Chondrocyte (in vitro differentiated cells): ENCODE data around the gene ERN2. TPM values are rescaled to one million over a fixed set of nuclear protein-coding genes. Genes with fewer than 3 reads are reported as not detected.

Experiments used
- DNase-seq: peaks from one replicate; pipeline ENCODE4 v3.0.0; 2021; ENCODE audit warnings: mixed read lengths, low spot score
- H3K27ac Mint-ChIP-seq: one replicate; pipeline ENCODE4 v1.8.0; 2021; ENCODE audit warnings: mild to moderate bottlenecking, moderate library complexity, mixed read lengths; ENCODE audit not compliant: unreplicated experiment
- H3K27me3 Mint-ChIP-seq: 2 replicates; pipeline ENCODE4 v1.8.0; 2021; ENCODE audit warnings: low read depth, mixed read lengths
- H3K36me3 Mint-ChIP-seq: 2 replicates; pipeline ENCODE4 v1.8.0; 2021; ENCODE audit warnings: low read depth, mixed read lengths
- H3K4me1 Mint-ChIP-seq: 2 replicates; pipeline ENCODE4 v1.8.0; 2021; ENCODE audit warnings: low read depth, mild to moderate bottlenecking, mixed read lengths
- H3K4me3 Mint-ChIP-seq: one replicate; pipeline ENCODE4 v1.8.0; 2021; ENCODE audit warnings: mild to moderate bottlenecking, moderate library complexity, mixed read lengths; ENCODE audit not compliant: unreplicated experiment
- H3K9me3 Mint-ChIP-seq: 2 replicates; pipeline ENCODE4 v1.8.0; 2021; ENCODE audit warnings: low read depth, mixed read lengths
- CTCF ChIP-seq: fragments of 200-600 bp; sonication (generic); IDR thresholded peaks from 2 replicates; pipeline ENCODE4 v1.5.0; 2021; ENCODE audit warnings: antibody characterized with exemption, mild to moderate bottlenecking, moderate library complexity
- total RNA-seq: library from RNA; stranded (reverse); gene quantifications from 3 replicates; pipeline ENCODE4 v1.2.1, GENCODE V29; 2021

The ERN2 gene
- total RNA-seq, 1 donor from 2014 or later, result not detected

- Mint-ChIP-seq H3K4me3 (no peak overlapping the region), H3K4me1 (peaks cover 9% of the 10 kb centered on the region), H3K36me3 (peaks cover 3% of the 10 kb centered on the region), H3K27me3 (peaks cover 11% of the 10 kb centered on the region), H3K27ac (no peak overlapping the region), H3K9me3 (peaks cover 11% of the 10 kb centered on the region)
- DNase-seq, result no peak
- no peak for TF ChIP-seq CTCF
These were observed 13.9 kb downstream of the ERN2 start for GRCh38 chr16:23699100-23699499.

GRCh38 chr16:23695756-23696155, 17.3 kb downstream of the ERN2 start:
- Mint-ChIP-seq H3K4me3 (no peak overlapping the region), H3K9me3 (no peaks in the 10 kb centered on the region), H3K4me1 (peaks cover 9% of the 10 kb centered on the region), H3K36me3 (peaks cover 2% of the 10 kb centered on the region), H3K27ac (no peak overlapping the region), H3K27me3 (no peaks in the 10 kb centered on the region)
- DNase-seq, result no peak
- TF ChIP-seq CTCF, result no peak

- peaks cover 9% of the 10 kb centered on the region for H3K4me1 Mint-ChIP-seq
- DNase-seq, result no peak
- H3K9me3 Mint-ChIP-seq, result no peaks in the 10 kb centered on the region
- H3K36me3 Mint-ChIP-seq, result peaks cover 6% of the 10 kb centered on the region
- no peaks in the 10 kb centered on the region for H3K27me3 Mint-ChIP-seq
- peak overlapping the region; percentile 8 for H3K27ac Mint-ChIP-seq
- peak overlapping the region; percentile 42 for H3K4me3 Mint-ChIP-seq
- no peak for TF ChIP-seq CTCF
These were observed 18.2 kb downstream of the ERN2 start for GRCh38 chr16:23694644-23695373.

GRCh38 chr16:23694265-23694643, 18.8 kb downstream of the ERN2 start:
- H3K27ac Mint-ChIP-seq, result no peak overlapping the region
- no peak overlapping the region for H3K4me3 Mint-ChIP-seq
- H3K27me3 Mint-ChIP-seq, result no peaks in the 10 kb centered on the region

More at GRCh38 chr16:23694265-23694643, 18.8 kb downstream of the ERN2 start:
- Mint-ChIP-seq H3K9me3 (no peaks in the 10 kb centered on the region), H3K4me1 (peaks cover 9% of the 10 kb centered on the region), H3K36me3 (peaks cover 11% of the 10 kb centered on the region)
- DNase-seq, result no peak
- TF ChIP-seq CTCF, result no peak
